Neural cell (in vitro differentiated cells): ENCODE measurements around the gene CBX3. TPM values are rescaled to one million over a fixed set of nuclear protein-coding genes. Genes with fewer than 3 reads are reported as not detected.

Experiments used
- H2AFZ ChIP-seq: fragments of 200-600, 300-800 bp; sonication (generic), shearing (Covaris generic); 2 replicates; pipeline ENCODE4 v1.6.0; 2014; ENCODE audit warnings: low read depth, mild to moderate bottlenecking, antibody characterized with exemption, low read length, moderate library complexity
- H3F3A ChIP-seq: fragments of 200-600 bp; shearing (Covaris generic); 2 replicates; pipeline ENCODE4 v1.6.1; 2016; ENCODE audit warnings: mild to moderate bottlenecking, moderate library complexity, mixed read lengths, antibody characterized with exemption, low read length; ENCODE audit not compliant: insufficient read depth, poor library complexity, severe bottlenecking
- H3K27ac ChIP-seq: fragments of 200-600, 300-800 bp; sonication (generic), shearing (Covaris generic); 2 replicates; pipeline ENCODE4 v1.5.1; 2014; ENCODE audit warnings: mild to moderate bottlenecking, low read length, moderate library complexity
- H3K27me3 ChIP-seq: fragments of 300-800, 200-600 bp; sonication (generic), shearing (Covaris generic); 2 replicates; pipeline ENCODE4 v1.6.0; 2014; ENCODE audit warnings: mild to moderate bottlenecking, low read depth, low read length, moderate library complexity; ENCODE audit not compliant: insufficient read depth
- H3K36me3 ChIP-seq: fragments of 300-800, 200-600 bp; sonication (generic), shearing (Covaris generic); 2 replicates; pipeline ENCODE4 v1.5.1; 2014; ENCODE audit warnings: mild to moderate bottlenecking, antibody characterized with exemption, low read length, moderate library complexity; ENCODE audit not compliant: insufficient read depth
- H3K4me2 ChIP-seq: fragments of 300-800, 200-600 bp; sonication (generic), shearing (Covaris generic); 2 replicates; pipeline ENCODE4 v1.6.0; 2014; ENCODE audit warnings: mild to moderate bottlenecking, low read length
- H3K4me3 ChIP-seq: fragments of 300-800, 200-600 bp; sonication (generic), shearing (Covaris generic); 2 replicates; pipeline ENCODE4 v1.5.1; 2014; ENCODE audit warnings: mild to moderate bottlenecking, low read length, moderate library complexity
- H3K79me2 ChIP-seq: fragments of 200-600 bp; shearing (Covaris generic); replicated peaks from 2 replicates; pipeline ENCODE4 v1.6.0; 2014; ENCODE audit warnings: mild to moderate bottlenecking, low read length, moderate library complexity; ENCODE audit not compliant: insufficient read depth
- H3K9ac ChIP-seq: fragments of 300-800, 200-600 bp; sonication (generic), shearing (Covaris generic); 2 replicates; pipeline ENCODE4 v1.6.1; 2016; ENCODE audit warnings: mild to moderate bottlenecking, low read length, mixed read lengths
- H3K9me2 ChIP-seq: fragments of 200-600 bp; shearing (Covaris generic); 2 replicates; pipeline ENCODE4 v1.6.1; 2016; ENCODE audit warnings: mild to moderate bottlenecking, low read length, mixed read lengths; ENCODE audit not compliant: insufficient read depth
- H3K9me3 ChIP-seq: fragments of 200-600, 300-800 bp; sonication (generic), shearing (Covaris generic); 2 replicates; pipeline ENCODE4 v1.6.1; 2016; ENCODE audit warnings: mild to moderate bottlenecking, mixed run types, low read length, moderate library complexity, mixed read lengths
- H4K20me1 ChIP-seq: fragments of 200-600 bp; shearing (Covaris generic); 2 replicates; pipeline ENCODE4 v1.6.1; 2016; ENCODE audit warnings: mild to moderate bottlenecking, mixed run types; ENCODE audit not compliant: insufficient read depth
- EP300 ChIP-seq: fragments of 450-650 bp; conservative IDR thresholded peaks from 2 replicates; pipeline ENCODE4 v1.6.1; 2014; ENCODE audit warnings: antibody characterized with exemption, mild to moderate bottlenecking, moderate library complexity; ENCODE audit not compliant: poor library complexity, severe bottlenecking
- EZH2 ChIP-seq: fragments of 200-600, 300-800 bp; shearing (Covaris generic), sonication (generic); IDR thresholded peaks from 2 replicates; pipeline ENCODE4 v1.6.1; 2014; ENCODE audit warnings: antibody characterized with exemption, low read length, borderline replicate concordance, mild to moderate bottlenecking; ENCODE audit not compliant: insufficient read depth, poor library complexity, severe bottlenecking
- MXI1 ChIP-seq: fragments of 450-650 bp; conservative IDR thresholded peaks from 2 replicates; pipeline ENCODE4 v1.6.1; 2014; ENCODE audit warnings: antibody characterized with exemption, mild to moderate bottlenecking; ENCODE audit not compliant: poor library complexity, severe bottlenecking
- POLR2AphosphoS5 ChIP-seq: IDR thresholded peaks from 2 replicates; pipeline ENCODE4 v1.6.1; 2012
- RAD21 ChIP-seq: fragments of 450-650 bp; conservative IDR thresholded peaks from 2 replicates; pipeline ENCODE4 v1.6.1; 2014; ENCODE audit warnings: antibody characterized with exemption, mild to moderate bottlenecking, moderate library complexity
- SMC3 ChIP-seq: fragments of 450-650 bp; conservative IDR thresholded peaks from 2 replicates; pipeline ENCODE4 v1.6.1; 2014; ENCODE audit warnings: antibody characterized with exemption, mild to moderate bottlenecking, moderate library complexity; ENCODE audit not compliant: poor library complexity
- TAF1 ChIP-seq: IDR thresholded peaks from 2 replicates; pipeline ENCODE4 v1.6.1; 2012; ENCODE audit warnings: low read depth
- polyA plus RNA-seq: library from polyadenylated mRNA; depleted of rRNA; stranded (reverse); fragments of >200 nt; gene quantifications from 2 replicates; pipeline ENCODE4 v1.2.3, GENCODE V29; 2014
- TF ChIP-seq, protein P1 (sequence below): fragments of 450-650 bp; IDR thresholded peaks from 2 replicates; pipeline ENCODE4 v1.5.1; 2014; ENCODE audit warnings: antibody characterized with exemption, mild to moderate bottlenecking, moderate library complexity; ENCODE audit not compliant: poor library complexity, severe bottlenecking
- TF ChIP-seq, protein P2 (sequence below): IDR thresholded peaks from 2 replicates; pipeline ENCODE4 v1.6.1; 2012; ENCODE audit warnings: borderline replicate concordance

CBX3 gene
- polyA plus RNA-seq, 1 donor from 2014 or later = 598 TPM

DNA sequence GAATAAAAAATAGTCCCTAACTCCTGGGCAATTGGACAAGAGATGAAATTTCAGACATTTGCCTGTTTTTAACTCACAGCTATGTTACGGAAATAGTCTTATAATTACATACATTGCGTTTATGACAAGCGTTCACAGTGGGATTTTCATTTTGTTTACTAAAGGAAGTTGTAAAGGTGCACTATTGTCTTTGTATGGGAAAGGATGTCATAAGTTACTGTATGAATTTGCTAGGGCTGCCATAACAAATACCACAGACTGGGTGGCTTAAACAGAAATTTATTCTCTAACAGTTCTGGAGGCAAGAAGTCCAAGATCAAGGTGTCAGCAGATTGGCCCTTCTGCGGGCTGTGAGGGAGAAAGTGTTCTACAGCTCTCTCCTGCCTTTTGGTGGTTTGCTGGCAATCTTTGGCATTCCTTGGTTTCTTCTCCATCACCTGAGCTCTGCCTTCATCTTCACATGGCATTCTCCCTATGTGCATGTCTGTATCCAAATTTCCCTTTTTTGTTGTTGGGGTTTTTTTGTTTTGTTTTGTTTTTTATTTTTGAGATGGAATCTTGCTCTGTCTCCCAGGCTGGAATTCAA lies 43.9 kb upstream of the CBX3 start:
- Histone ChIP-seq H3K9ac (no peak overlapping the region), H3K9me3 (no peaks in the 10 kb centered on the region), H3K27ac (no peak overlapping the region), H3K4me3 (no peak overlapping the region), H3F3A (no peaks in the 10 kb centered on the region), H3K4me2 (no peak overlapping the region), H3K36me3 (no peaks in the 10 kb centered on the region), H4K20me1 (no peaks in the 10 kb centered on the region), H3K27me3 (peaks cover 23% of the 10 kb centered on the region), H2AFZ (no peak overlapping the region), H3K9me2 (no peaks in the 10 kb centered on the region), H3K79me2 (no peaks in the 10 kb centered on the region)
- TF ChIP-seq EZH2 (no peak), POLR2AphosphoS5 (no peak), TAF1 (no peak)

DNA sequence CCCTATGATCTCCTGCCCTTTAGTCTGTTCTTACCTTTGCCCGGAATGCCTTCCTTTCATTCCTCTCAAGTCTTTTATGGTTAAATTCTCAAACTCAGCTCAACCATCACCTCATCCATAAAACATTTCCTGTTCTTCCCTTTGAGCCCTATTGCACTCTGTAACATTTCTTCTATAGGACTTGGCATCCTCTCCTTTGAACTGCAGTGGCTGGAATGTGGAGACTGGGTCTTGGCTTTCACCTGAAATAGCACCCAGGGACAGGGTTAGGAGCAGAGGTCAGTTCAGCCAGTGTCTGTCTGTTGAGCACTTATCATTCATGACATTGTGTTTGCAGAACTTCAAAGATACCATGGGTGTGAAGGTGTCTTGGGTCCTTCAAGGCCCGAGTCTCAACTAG lies 42.3 kb upstream of the CBX3 start:
- Histone ChIP-seq H3K27me3 (peaks cover 7% of the 10 kb centered on the region), H3K27ac (no peak overlapping the region), H4K20me1 (no peaks in the 10 kb centered on the region), H2AFZ (no peak overlapping the region), H3K4me3 (no peak overlapping the region), H3K79me2 (no peaks in the 10 kb centered on the region), H3K4me2 (no peak overlapping the region), H3K36me3 (no peaks in the 10 kb centered on the region), H3K9me2 (no peaks in the 10 kb centered on the region), H3F3A (no peaks in the 10 kb centered on the region), H3K9me3 (no peaks in the 10 kb centered on the region), H3K9ac (no peak overlapping the region)
- TF ChIP-seq EZH2 (no peak), SMC3 (no peak), MXI1 (no peak), TAF1 (no peak), EP300 (no peak), POLR2AphosphoS5 (no peak), RAD21 (no peak)
- TF ChIP-seq, protein P1, sequence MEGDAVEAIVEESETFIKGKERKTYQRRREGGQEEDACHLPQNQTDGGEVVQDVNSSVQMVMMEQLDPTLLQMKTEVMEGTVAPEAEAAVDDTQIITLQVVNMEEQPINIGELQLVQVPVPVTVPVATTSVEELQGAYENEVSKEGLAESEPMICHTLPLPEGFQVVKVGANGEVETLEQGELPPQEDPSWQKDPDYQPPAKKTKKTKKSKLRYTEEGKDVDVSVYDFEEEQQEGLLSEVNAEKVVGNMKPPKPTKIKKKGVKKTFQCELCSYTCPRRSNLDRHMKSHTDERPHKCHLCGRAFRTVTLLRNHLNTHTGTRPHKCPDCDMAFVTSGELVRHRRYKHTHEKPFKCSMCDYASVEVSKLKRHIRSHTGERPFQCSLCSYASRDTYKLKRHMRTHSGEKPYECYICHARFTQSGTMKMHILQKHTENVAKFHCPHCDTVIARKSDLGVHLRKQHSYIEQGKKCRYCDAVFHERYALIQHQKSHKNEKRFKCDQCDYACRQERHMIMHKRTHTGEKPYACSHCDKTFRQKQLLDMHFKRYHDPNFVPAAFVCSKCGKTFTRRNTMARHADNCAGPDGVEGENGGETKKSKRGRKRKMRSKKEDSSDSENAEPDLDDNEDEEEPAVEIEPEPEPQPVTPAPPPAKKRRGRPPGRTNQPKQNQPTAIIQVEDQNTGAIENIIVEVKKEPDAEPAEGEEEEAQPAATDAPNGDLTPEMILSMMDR = no peak
- TF ChIP-seq, protein P2, sequence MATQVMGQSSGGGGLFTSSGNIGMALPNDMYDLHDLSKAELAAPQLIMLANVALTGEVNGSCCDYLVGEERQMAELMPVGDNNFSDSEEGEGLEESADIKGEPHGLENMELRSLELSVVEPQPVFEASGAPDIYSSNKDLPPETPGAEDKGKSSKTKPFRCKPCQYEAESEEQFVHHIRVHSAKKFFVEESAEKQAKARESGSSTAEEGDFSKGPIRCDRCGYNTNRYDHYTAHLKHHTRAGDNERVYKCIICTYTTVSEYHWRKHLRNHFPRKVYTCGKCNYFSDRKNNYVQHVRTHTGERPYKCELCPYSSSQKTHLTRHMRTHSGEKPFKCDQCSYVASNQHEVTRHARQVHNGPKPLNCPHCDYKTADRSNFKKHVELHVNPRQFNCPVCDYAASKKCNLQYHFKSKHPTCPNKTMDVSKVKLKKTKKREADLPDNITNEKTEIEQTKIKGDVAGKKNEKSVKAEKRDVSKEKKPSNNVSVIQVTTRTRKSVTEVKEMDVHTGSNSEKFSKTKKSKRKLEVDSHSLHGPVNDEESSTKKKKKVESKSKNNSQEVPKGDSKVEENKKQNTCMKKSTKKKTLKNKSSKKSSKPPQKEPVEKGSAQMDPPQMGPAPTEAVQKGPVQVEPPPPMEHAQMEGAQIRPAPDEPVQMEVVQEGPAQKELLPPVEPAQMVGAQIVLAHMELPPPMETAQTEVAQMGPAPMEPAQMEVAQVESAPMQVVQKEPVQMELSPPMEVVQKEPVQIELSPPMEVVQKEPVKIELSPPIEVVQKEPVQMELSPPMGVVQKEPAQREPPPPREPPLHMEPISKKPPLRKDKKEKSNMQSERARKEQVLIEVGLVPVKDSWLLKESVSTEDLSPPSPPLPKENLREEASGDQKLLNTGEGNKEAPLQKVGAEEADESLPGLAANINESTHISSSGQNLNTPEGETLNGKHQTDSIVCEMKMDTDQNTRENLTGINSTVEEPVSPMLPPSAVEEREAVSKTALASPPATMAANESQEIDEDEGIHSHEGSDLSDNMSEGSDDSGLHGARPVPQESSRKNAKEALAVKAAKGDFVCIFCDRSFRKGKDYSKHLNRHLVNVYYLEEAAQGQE = no peak
